NCI-H2227 treated with DMSO at 0.1 percent for 48 hours (cell line): ENCODE measurements around the gene YIF1A.

Experiments
- DNase-seq: peaks from one replicate; lab custom pipeline; 2025; lab: John Stamatoyannopoulos, UW

The YIF1A gene

GRCh38 chr11:66243782-66244535 lies 45.0 kb downstream of the YIF1A start:
- DNase-seq, result no peak

- DNase-seq, result no peak
Observed at GRCh38 chr11:66242095-66242765, 46.7 kb downstream of the YIF1A start.

GRCh38 chr11:66240781-66241136 lies 48.2 kb downstream of the YIF1A start:
- DNase-seq, result no peak

- no peak for DNase-seq
Observed at GRCh38 chr11:66239998-66240780, 48.8 kb downstream of the YIF1A start.

- DNase-seq, result no peak
Observed at GRCh38 chr11:66239511-66239910, 49.4 kb downstream of the YIF1A start.

GRCh38 chr11:66238786-66239413 lies 50.0 kb downstream of the YIF1A start:
- DNase-seq, result no peak

- no peak for DNase-seq
Observed at GRCh38 chr11:66237867-66238266, 51.1 kb downstream of the YIF1A start.

GRCh38 chr11:66235141-66235540 lies 53.8 kb downstream of the YIF1A start:
- no peak for DNase-seq
